Hepatocyte (in vitro differentiated cells): ENCODE measurements around the gene OLA1. TPM values are rescaled to one million over a fixed set of nuclear protein-coding genes. Genes with fewer than 3 reads are reported as not detected.

Source experiments
- DNase-seq: peaks from one replicate; pipeline ENCODE4 v3.0.0-alpha.2; 2016; ENCODE audit warnings: low spot score
- H2AFZ ChIP-seq: fragments of 200-600 bp; sonication (generic); 2 replicates; pipeline ENCODE4 v1.6.0; 2016; ENCODE audit warnings: antibody characterized with exemption, mild to moderate bottlenecking
- H3K27ac ChIP-seq: fragments of 200-600 bp; sonication (generic); 2 replicates; pipeline ENCODE4 v1.5.1; 2016; ENCODE audit warnings: mild to moderate bottlenecking
- H3K27me3 ChIP-seq: fragments of 200-600 bp; sonication (generic); 2 replicates; pipeline ENCODE4 v1.6.1; 2016
- H3K36me3 ChIP-seq: fragments of 200-600 bp; sonication (generic); replicated peaks from 2 replicates; pipeline ENCODE4 v1.5.1; 2016; ENCODE audit warnings: low read depth; ENCODE audit not compliant: insufficient read depth
- H3K4me1 ChIP-seq: fragments of 200-600 bp; sonication (generic); 2 replicates; pipeline ENCODE4 v1.5.1; 2016; ENCODE audit warnings: mild to moderate bottlenecking, moderate library complexity; ENCODE audit not compliant: insufficient read depth
- H3K4me2 ChIP-seq: fragments of 200-600 bp; sonication (generic); 2 replicates; pipeline ENCODE4 v1.6.0; 2016
- H3K4me3 ChIP-seq: fragments of 200-600 bp; sonication (generic); 2 replicates; pipeline ENCODE4 v1.5.1; 2016; ENCODE audit warnings: mild to moderate bottlenecking
- H3K79me2 ChIP-seq: fragments of 200-600 bp; sonication (generic); 2 replicates; pipeline ENCODE4 v1.6.0; 2017; ENCODE audit warnings: mild to moderate bottlenecking
- H3K9me2 ChIP-seq: fragments of 200-600 bp; sonication (generic); replicated peaks from 2 replicates; pipeline ENCODE4 v1.6.0; 2017; ENCODE audit warnings: mild to moderate bottlenecking; ENCODE audit not compliant: insufficient read depth
- H3K9me3 ChIP-seq: fragments of 200-600 bp; sonication (generic); 2 replicates; pipeline ENCODE4 v1.5.1; 2016; ENCODE audit warnings: low read depth, mild to moderate bottlenecking
- H4K20me1 ChIP-seq: fragments of 200-600 bp; sonication (generic); 2 replicates; pipeline ENCODE4 v1.6.0; 2016; ENCODE audit warnings: mild to moderate bottlenecking; ENCODE audit not compliant: insufficient read depth, poor library complexity, severe bottlenecking
- EZH2 ChIP-seq: fragments of 200-600 bp; sonication (generic); IDR thresholded peaks from 2 replicates; pipeline ENCODE4 v1.6.1; 2016; ENCODE audit warnings: antibody characterized with exemption, mild to moderate bottlenecking, borderline replicate concordance
- EZH2phosphoT487 ChIP-seq: fragments of 200-600 bp; sonication (generic); IDR thresholded peaks from one replicate; pipeline ENCODE4 v1.6.1; 2018; ENCODE audit warnings: antibody characterized with exemption, mild to moderate bottlenecking, low read depth, moderate library complexity; ENCODE audit not compliant: unreplicated experiment, severe bottlenecking
- WGBS: methylation state at CpG from one replicate; pipeline ENCODE4 v1.1.6; 2016; ENCODE audit warnings: low lambda C conversion rate; ENCODE audit errors: missing lambda C conversion rate; 5-methylcytosine and 5-hydroxymethylcytosine counted together
- polyA plus RNA-seq: library from polyadenylated mRNA; unstranded; fragments of >200 nt; fragmentation: Nextera tagmentation; extraction: Ambion mirVana; gene quantifications from 2 replicates; pipeline ENCODE4 v1.2.1, GENCODE V29; 2016
- total RNA-seq: library from RNA; depleted of rRNA; stranded (reverse); fragments of >200 nt; gene quantifications from 2 replicates; pipeline ENCODE4 v1.2.3, GENCODE V29; 2014
- TF ChIP-seq, protein P1 (sequence below): fragments of 200-600 bp; sonication (generic); IDR thresholded peaks from 2 replicates; pipeline ENCODE4 v1.5.1; 2016; ENCODE audit warnings: antibody characterized with exemption, mild to moderate bottlenecking; ENCODE audit not compliant: poor library complexity

Gene OLA1
- total and polyA plus RNA-seq, 2 experiments from 2014 or later: 89.3 to 89.6 TPM

DNA sequence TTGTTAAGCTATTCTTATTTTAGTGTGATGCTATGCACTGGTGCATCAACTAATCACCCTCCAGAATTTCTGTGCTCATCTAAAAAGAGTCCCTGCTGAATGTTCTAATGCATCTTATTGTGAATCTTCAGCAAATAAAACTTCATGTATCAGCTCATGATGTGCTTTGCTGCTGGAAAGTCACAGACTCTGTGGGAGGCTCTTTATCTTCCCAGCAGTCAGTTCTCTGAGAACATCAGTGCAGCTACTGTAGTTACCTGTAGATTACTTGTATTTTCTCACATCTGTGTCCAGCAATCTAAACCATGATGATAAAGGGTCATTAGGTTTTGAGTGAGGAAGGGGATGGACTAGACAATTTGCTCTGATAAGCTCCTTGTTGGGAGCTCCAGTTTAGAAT is 141.6 kb downstream of the OLA1 start:
- Histone ChIP-seq H3K9me2 (no peaks in the 10 kb centered on the region), H3K79me2 (no peaks in the 10 kb centered on the region), H3K4me3 (no peak overlapping the region), H3K4me1 (no peaks in the 10 kb centered on the region), H3K27me3 (no peaks in the 10 kb centered on the region), H3K9me3 (no peaks in the 10 kb centered on the region), H3K36me3 (no peaks in the 10 kb centered on the region), H3K4me2 (no peak overlapping the region), H3K27ac (no peak overlapping the region), H2AFZ (no peak overlapping the region), H4K20me1 (no peaks in the 10 kb centered on the region)
- no peak for DNase-seq
- TF ChIP-seq, protein P1, sequence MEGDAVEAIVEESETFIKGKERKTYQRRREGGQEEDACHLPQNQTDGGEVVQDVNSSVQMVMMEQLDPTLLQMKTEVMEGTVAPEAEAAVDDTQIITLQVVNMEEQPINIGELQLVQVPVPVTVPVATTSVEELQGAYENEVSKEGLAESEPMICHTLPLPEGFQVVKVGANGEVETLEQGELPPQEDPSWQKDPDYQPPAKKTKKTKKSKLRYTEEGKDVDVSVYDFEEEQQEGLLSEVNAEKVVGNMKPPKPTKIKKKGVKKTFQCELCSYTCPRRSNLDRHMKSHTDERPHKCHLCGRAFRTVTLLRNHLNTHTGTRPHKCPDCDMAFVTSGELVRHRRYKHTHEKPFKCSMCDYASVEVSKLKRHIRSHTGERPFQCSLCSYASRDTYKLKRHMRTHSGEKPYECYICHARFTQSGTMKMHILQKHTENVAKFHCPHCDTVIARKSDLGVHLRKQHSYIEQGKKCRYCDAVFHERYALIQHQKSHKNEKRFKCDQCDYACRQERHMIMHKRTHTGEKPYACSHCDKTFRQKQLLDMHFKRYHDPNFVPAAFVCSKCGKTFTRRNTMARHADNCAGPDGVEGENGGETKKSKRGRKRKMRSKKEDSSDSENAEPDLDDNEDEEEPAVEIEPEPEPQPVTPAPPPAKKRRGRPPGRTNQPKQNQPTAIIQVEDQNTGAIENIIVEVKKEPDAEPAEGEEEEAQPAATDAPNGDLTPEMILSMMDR: no peak
- TF ChIP-seq EZH2: no peak
- TF ChIP-seq EZH2phosphoT487: no peak

DNA sequence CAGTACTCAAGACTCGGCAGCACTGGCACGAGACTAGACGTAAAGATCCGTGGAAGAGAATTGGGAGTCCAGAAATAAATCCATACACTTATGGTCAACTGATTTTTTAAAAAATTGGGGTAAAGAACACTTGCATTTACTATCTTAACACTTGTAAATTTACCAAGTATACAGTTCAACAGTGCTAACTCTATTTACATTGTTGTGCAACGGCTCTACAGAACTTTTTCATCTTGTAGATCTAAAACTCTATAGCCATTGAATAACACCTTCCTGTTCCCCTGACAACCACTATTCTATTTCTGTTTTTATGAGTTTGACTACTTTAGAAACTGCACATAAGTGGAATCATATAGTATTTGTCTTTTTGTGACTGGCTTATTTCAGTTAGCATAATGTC is 153.8 kb downstream of the OLA1 start:
- no peak overlapping the region for H3K4me2 ChIP-seq

DNA sequence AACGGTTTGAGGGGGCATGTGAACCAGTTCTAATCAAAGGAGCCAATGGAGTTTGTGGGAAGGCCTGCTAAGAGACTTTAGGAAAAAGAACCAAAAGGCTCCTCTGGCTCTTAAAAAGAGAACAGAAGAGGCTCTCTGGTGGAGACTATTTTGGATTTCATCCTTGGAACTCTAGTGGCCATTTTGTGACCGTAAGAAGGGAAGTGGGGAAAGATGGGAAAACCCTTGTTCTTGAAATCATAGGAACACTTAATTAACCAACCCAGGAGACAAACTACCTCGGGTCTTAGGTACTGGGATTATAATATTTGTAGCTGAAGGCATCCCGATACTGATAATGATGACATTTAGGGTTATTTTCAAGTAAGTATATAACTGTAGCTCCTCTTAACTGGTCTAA is 157.9 kb downstream of the OLA1 start:
- Histone ChIP-seq H3K27ac (no peak overlapping the region), H2AFZ (no peak overlapping the region), H3K79me2 (no peaks in the 10 kb centered on the region), H3K4me2 (no peak overlapping the region), H3K36me3 (no peaks in the 10 kb centered on the region), H3K4me3 (no peak overlapping the region), H3K9me2 (no peaks in the 10 kb centered on the region), H3K4me1 (no peaks in the 10 kb centered on the region), H4K20me1 (no peaks in the 10 kb centered on the region), H3K27me3 (no peaks in the 10 kb centered on the region), H3K9me3 (no peaks in the 10 kb centered on the region)
- no peak for DNase-seq
- no peak for TF ChIP-seq EZH2
- TF ChIP-seq EZH2phosphoT487: no peak
- TF ChIP-seq, protein P1: no peak
- 98% methylated on average over 4 of the region's 4 CpGs for WGBS

More for the DNA sequence above, 153.8 kb downstream of the OLA1 start:
- H2AFZ ChIP-seq: no peak overlapping the region
- H3K9me2 ChIP-seq: no peaks in the 10 kb centered on the region
- no peaks in the 10 kb centered on the region for H3K9me3 ChIP-seq
- TF ChIP-seq, protein P1: no peak
- TF ChIP-seq EZH2 (no peak), EZH2phosphoT487 (no peak)
- H4K20me1 ChIP-seq: no peaks in the 10 kb centered on the region
- H3K36me3 ChIP-seq: no peaks in the 10 kb centered on the region
- H3K4me3 ChIP-seq: no peak overlapping the region
- H3K27ac ChIP-seq: no peak overlapping the region
- no peaks in the 10 kb centered on the region for H3K4me1 ChIP-seq
- WGBS: 86% methylated on average over 5 of the region's 5 CpGs
- H3K79me2 ChIP-seq: no peaks in the 10 kb centered on the region
- no peaks in the 10 kb centered on the region for H3K27me3 ChIP-seq
- DNase-seq: no peak
